ENCODE results near the gene PLOD3. TPM values are rescaled to one million over a fixed set of nuclear protein-coding genes. Genes with fewer than 3 reads are reported as not detected.

Gene PLOD3
- total RNA-seq, 1 experiment from 2014 or later, result 83.7 TPM

GRCh38 chr7:101179117-101179516, 38.3 kb downstream of the PLOD3 start:
- Histone ChIP-seq H3K9me3 (ENCODE audit: control insufficient read depth in 1 of 2, insufficient read depth in 1 of 2, low read depth in 1 of 2, low read length in 2 of 2) (no peaks in the 10 kb centered on the region), H3K9ac (ENCODE audit: low read length) (no peak overlapping the region), H2AFZ (ENCODE audit: low read depth, low read length, poor library complexity, severe bottlenecking) (no peak overlapping the region), H3K27me3 (ENCODE audit: insufficient read depth, low read length) (no peaks in the 10 kb centered on the region), H4K20me1 (ENCODE audit: insufficient read depth) (no peaks in the 10 kb centered on the region), H3K9me2 (ENCODE audit: insufficient read depth) (no peaks in the 10 kb centered on the region), H3K4me2 (ENCODE audit: low read length) (no peak overlapping the region), H3K36me3 (ENCODE audit: control insufficient read depth in 1 of 2, insufficient read depth in 2 of 2, low read length in 2 of 2) (no peaks in the 10 kb centered on the region), H3K4me1 (ENCODE audit: control insufficient read depth in 1 of 2, insufficient read depth in 2 of 2, low read length in 2 of 2) (peaks cover 10 to 15% of the 10 kb centered on the region in 2 experiments; a peak in 3 of 4 replicates), H3K79me2 (ENCODE audit: insufficient read depth, low read length) (no peaks in the 10 kb centered on the region), H3K4me3 (replicated peaks in 1 of 2; ENCODE audit: low read depth in 1 of 2, low read length in 2 of 2) (no peak overlapping the region), H3K27ac (ENCODE audit: low read depth, low read length) (no peak overlapping the region)
- ChIA-PET POLR2A (no interaction called here), CTCF (no interaction called here), RAD21 (ENCODE audit: low non-redundant PET in 1 of 2, low total read pairs in 2 of 2, uncharacterized antibody in 2 of 2, unreplicated experiment in 2 of 2) (no interaction called here)
- intact Hi-C loops (cut with micrococcal nuclease), result no loop called here
- DNase-seq (ENCODE audit: low read depth, low spot score) (no peak), ATAC-seq (no peak)
- TF ChIP-seq ZBTB33 (IDR thresholded peaks at IDR 0.05; ENCODE audit: extremely low read depth, insufficient replicate concordance, low read length) (no peak), POLR2A (IDR thresholded peaks at IDR 0.05; ENCODE audit: borderline replicate concordance, extremely low read depth, insufficient read depth, insufficient read length) (no peak), EZH2phosphoT487 (IDR thresholded peaks at IDR 0.05; ENCODE audit: borderline replicate concordance) (no peak), ELF1 (IDR thresholded peaks at IDR 0.05; ENCODE audit: borderline replicate concordance, low read depth) (no peak)
- no TSS peak for BruUV-seq (replicated peaks)

- DNase-seq (ENCODE audit: low read depth, low spot score) (no peak), ATAC-seq (no peak)
- RAD21 ChIA-PET (ENCODE audit: low non-redundant PET in 1 of 2, low total read pairs in 2 of 2, uncharacterized antibody in 2 of 2, unreplicated experiment in 2 of 2), result no interaction called here
- Histone ChIP-seq H3K79me2 (ENCODE audit: insufficient read depth, low read length) (no peaks in the 10 kb centered on the region), H4K20me1 (ENCODE audit: insufficient read depth) (no peaks in the 10 kb centered on the region), H3K9me3 (ENCODE audit: control insufficient read depth in 1 of 2, insufficient read depth in 1 of 2, low read depth in 1 of 2, low read length in 2 of 2) (no peaks in the 10 kb centered on the region), H3K4me3 (replicated peaks in 1 of 2; ENCODE audit: low read depth in 1 of 2, low read length in 2 of 2) (no peak overlapping the region), H3K36me3 (ENCODE audit: control insufficient read depth in 1 of 2, insufficient read depth in 2 of 2, low read length in 2 of 2) (no peaks in the 10 kb centered on the region), H3K4me2 (ENCODE audit: low read length) (no peak overlapping the region), H3K9me2 (ENCODE audit: insufficient read depth) (no peaks in the 10 kb centered on the region), H3K9ac (ENCODE audit: low read length) (no peak overlapping the region), H3K4me1 (ENCODE audit: control insufficient read depth in 1 of 2, insufficient read depth in 2 of 2, low read length in 2 of 2) (peaks cover 19 to 27% of the 10 kb centered on the region in 2 experiments), H2AFZ (ENCODE audit: low read depth, low read length, poor library complexity, severe bottlenecking) (no peak overlapping the region), H3K27ac (ENCODE audit: low read depth, low read length) (no peak overlapping the region), H3K27me3 (ENCODE audit: insufficient read depth, low read length) (no peaks in the 10 kb centered on the region)
- intact Hi-C loops (cut with micrococcal nuclease), result no loop called here
- BruUV-seq (replicated peaks), result no TSS peak
- CTCF ChIA-PET, result no interaction called here
- POLR2A ChIA-PET, result no interaction called here
- no peak for TF ChIP-seq EZH2 (IDR thresholded peaks at IDR 0.05)
- TF ChIP-seq EZH2phosphoT487 (IDR thresholded peaks at IDR 0.05; ENCODE audit: borderline replicate concordance), result no peak
- no peak for TF ChIP-seq TCF7L2 (IDR thresholded peaks at IDR 0.05; ENCODE audit: borderline replicate concordance, extremely low read depth, insufficient read depth, insufficient read length)
- no peak for TF ChIP-seq JUND (IDR thresholded peaks at IDR 0.05)
- no peak for TF ChIP-seq CBX3 (IDR thresholded peaks at IDR 0.05; ENCODE audit: low read depth)
- no peak for TF ChIP-seq FOSL1 (IDR thresholded peaks at IDR 0.05; ENCODE audit: low read depth)
- no peak for TF ChIP-seq SIN3A (IDR thresholded peaks at IDR 0.05; ENCODE audit: low read depth)
- TF ChIP-seq SRF (IDR thresholded peaks at IDR 0.05; ENCODE audit: low read depth), result no peak
- no peak for TF ChIP-seq CTCF (IDR thresholded peaks at IDR 0.05 in 2 of 3, conservative IDR thresholded peaks at IDR 0.05 in 1 of 3; ENCODE audit: borderline replicate concordance in 1 of 3, insufficient read depth in 1 of 3, low read depth in 2 of 3, low read length in 2 of 3)
- no peak for TF ChIP-seq ZFX (IDR thresholded peaks at IDR 0.05)
- no peak for TF ChIP-seq ATF3 (IDR thresholded peaks at IDR 0.05)
These were observed 39.7 kb downstream of the PLOD3 start for GRCh38 chr7:101177644-101178043.

Data from HCT116 (cell line).